Ascending aorta (tissue), 2 donors: ENCODE data around the gene RABGAP1L. TPM values are rescaled to one million over a fixed set of nuclear protein-coding genes. Genes with fewer than 3 reads are reported as not detected.
A peak's percentile ranks its signal among the peaks of the same experiment; 100 is the strongest.
"Not testable (repeated sequence)": the region's sequence is repeated elsewhere in the genome, so short reads cannot be mapped to it uniquely, and the experiment has no call there.

Experiments used
- DNase-seq, 2 donors: peaks; one replicate each; pipeline ENCODE4 v3.0.0-alpha.2; 2019; ENCODE audit warnings: low spot score in 2 of 2
- H3K27ac ChIP-seq, 2 donors: fragments of 200-600 bp; sonication (generic); one replicate each; pipeline ENCODE4 v1.5.1; 2016 to 2017; ENCODE audit warnings: mild to moderate bottlenecking in 1 of 2
- H3K27me3 ChIP-seq: fragments of 200-600 bp; sonication (generic); one replicate; pipeline ENCODE4 v1.5.1; 2017
- H3K36me3 ChIP-seq, 2 donors: fragments of 200-600 bp; sonication (generic); one replicate each; pipeline ENCODE4 v1.5.1; 2016
- H3K4me1 ChIP-seq, 2 donors: fragments of 200-600 bp; sonication (generic); one replicate each; pipeline ENCODE4 v1.5.1; 2016 to 2017; ENCODE audit warnings: mild to moderate bottlenecking in 1 of 2
- H3K4me3 ChIP-seq, 2 donors: fragments of 200-600 bp; sonication (generic); one replicate each; pipeline ENCODE4 v1.5.1; 2016 to 2017; ENCODE audit warnings: mild to moderate bottlenecking in 1 of 2
- H3K9me3 ChIP-seq, 2 donors: fragments of 200-600 bp; sonication (generic); one replicate each; pipeline ENCODE4 v1.5.1; 2016
- CTCF ChIP-seq, 3 experiments: fragments of 200-600 bp in 2 of 3; fragments of 450-650 bp in 1 of 3; sonication (generic) in 2 of 3; IDR thresholded peaks; one replicate each; pipeline ENCODE4 v1.5.1; 2016 to 2019; ENCODE audit warnings: antibody characterized with exemption in 3 of 3, mild to moderate bottlenecking in 1 of 3, moderate library complexity in 1 of 3
- intact Hi-C: fragments of 100-400 bp; cut with DNase I; formaldehyde crosslinking; loops from one replicate; pipeline ENCODE4 v1.15.1; 2023
- total RNA-seq: library from RNA; depleted of rRNA; stranded (reverse); fragments of >200 nt; gene quantifications from one replicate; pipeline ENCODE4 v1.1.0, GENCODE V29; 2016

The RABGAP1L gene
- total RNA-seq, 1 donor from 2014 or later, result 48.4 TPM

- Histone ChIP-seq H3K4me3 (no peak overlapping the region), H3K27me3 (no peaks in the 10 kb centered on the region), H3K27ac (no peak overlapping the region), H3K4me1 (no peaks in the 10 kb centered on the region), H3K36me3 (peaks cover 71 to 99% of the 10 kb centered on the region in 2 donors), H3K9me3 (no peaks in the 10 kb centered on the region)
- no peak for DNase-seq
- no peak for TF ChIP-seq CTCF (IDR thresholded peaks at IDR 0.05)
- intact Hi-C loops, result no loop called here
Observed at GRCh38 chr1:175013445-175013844, 854.1 kb downstream of the RABGAP1L start.

- DNase-seq, result no peak
- Histone ChIP-seq H3K36me3 (peaks cover 70 to 87% of the 10 kb centered on the region in 2 donors), H3K9me3 (no peaks in the 10 kb centered on the region), H3K4me3 (no peak overlapping the region), H3K4me1 (no peaks in the 10 kb centered on the region), H3K27me3 (no peaks in the 10 kb centered on the region), H3K27ac (no peak overlapping the region)
- TF ChIP-seq CTCF (IDR thresholded peaks at IDR 0.05), result no peak
- intact Hi-C loops, result no loop called here
Observed at GRCh38 chr1:175015243-175015642, 855.9 kb downstream of the RABGAP1L start.

DNA sequence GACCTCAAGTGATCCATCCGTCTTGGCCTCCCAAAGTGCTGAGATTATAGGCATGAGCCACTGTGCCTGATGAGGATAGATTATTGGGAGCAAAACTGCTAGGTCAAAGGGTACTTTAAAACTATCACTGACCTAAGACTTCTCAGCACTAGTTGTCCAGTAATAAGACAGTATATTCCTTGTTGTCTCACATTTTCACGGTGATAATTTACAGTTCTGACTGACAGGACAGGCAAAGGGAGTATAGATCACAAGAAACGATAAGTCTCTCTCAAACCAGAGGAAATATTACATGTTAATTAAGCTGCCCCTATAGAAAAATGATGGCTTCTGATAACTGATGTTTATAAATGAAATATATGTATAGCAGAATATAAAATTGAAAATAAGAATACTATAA, 860.2 kb downstream of the RABGAP1L start:
- Histone ChIP-seq H3K9me3 (no peaks in the 10 kb centered on the region), H3K27me3 (no peaks in the 10 kb centered on the region), H3K36me3 (peaks cover 36 to 45% of the 10 kb centered on the region in 2 donors), H3K4me3 (no peak overlapping the region), H3K27ac (no peak overlapping the region), H3K4me1 (peaks cover 0 to 4% of the 10 kb centered on the region in 2 donors)
- DNase-seq, result no peak
- no peak for TF ChIP-seq CTCF (IDR thresholded peaks at IDR 0.05)
- intact Hi-C loops, result no loop called here

DNA sequence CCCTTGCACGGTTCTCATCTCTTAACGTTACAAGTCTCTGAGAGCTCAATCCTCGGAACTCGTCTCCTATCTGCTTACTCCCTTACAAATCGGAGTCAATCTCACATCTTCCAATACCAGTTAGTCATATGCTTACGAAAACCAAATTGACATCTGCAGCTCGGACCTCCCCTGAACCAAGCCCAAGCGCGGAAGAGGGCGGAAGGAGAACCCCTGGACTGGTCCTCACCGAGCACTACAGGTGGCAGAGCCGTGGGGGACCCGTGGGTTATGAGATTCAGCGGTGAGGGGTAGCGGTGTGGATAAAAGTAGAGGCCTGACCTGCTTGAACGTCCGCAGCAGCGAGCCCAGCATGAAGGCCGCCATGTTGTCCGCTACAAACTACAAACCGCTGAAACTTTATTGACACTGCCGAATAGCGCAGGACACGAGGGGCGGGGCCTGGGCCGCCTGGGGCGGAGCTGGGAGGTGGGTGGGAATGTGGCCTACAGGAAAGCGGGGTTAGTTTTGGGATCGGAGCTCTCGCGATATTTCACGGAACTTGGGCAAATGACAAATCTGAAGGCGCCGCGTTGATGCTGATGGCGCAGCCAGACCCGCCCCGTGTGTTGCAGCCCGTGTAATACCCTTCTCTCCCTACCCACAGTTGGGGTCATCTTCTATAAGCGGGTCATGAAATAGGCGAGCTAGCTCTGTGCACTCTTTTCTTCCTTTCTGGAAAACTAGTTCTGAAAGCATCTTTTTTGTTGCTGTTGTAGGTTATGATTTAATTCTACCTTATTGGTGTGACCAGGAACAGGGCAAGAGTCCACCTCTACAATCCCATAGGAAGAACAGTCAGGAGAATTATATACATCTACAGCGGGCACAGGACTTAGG, 864.0 kb downstream of the RABGAP1L start, which contains the start of gene MRPS14:
TSS of gene MRPS14 (minus strand) at position 383 of the 879 bp plus-strand sequence. CDS start at position 366, 17 bp downstream.
- no peak for TF ChIP-seq CTCF (IDR thresholded peaks at IDR 0.05)
- Histone ChIP-seq H3K36me3 (peaks cover 0 to 8% of the 10 kb centered on the region in 2 donors), H3K4me3 (peak within 1 kb of the TSS; percentile 75 to 89), H3K27me3 (no peaks in the 10 kb centered on the region), H3K4me1 (peaks cover 0 to 4% of the 10 kb centered on the region in 2 donors), H3K27ac (peak within 1 kb of the TSS; percentile 63 to 81), H3K9me3 (no peaks in the 10 kb centered on the region)
- DNase-seq, result peak; percentile 91 to 99
- intact Hi-C loops, result loop anchor here (1.0 to 10.0 kb wide), 3 partner anchors 24 to 1158 kb away; partner anchors contain the start of genes CACYBP, GAS5 and ZBTB37

- DNase-seq, H3K27me3 ChIP-seq, H3K36me3 ChIP-seq, H3K9me3 ChIP-seq, H3K4me1 ChIP-seq: not testable (repeated sequence)
- intact Hi-C loops, result loop anchor here (1.0 to 10.0 kb wide), 3 partner anchors 25 to 1159 kb away; partner anchors contain the start of genes CACYBP, GAS5 and ZBTB37
- H3K4me3 ChIP-seq, result peak overlapping the region; percentile 75 to 89
- peak overlapping the region; percentile 63 to 81 for H3K27ac ChIP-seq
Observed at GRCh38 chr1:175023922-175024242, 864.6 kb downstream of the RABGAP1L start.

GRCh38 chr1:175024773-175025172, 865.5 kb downstream of the RABGAP1L start:
- Histone ChIP-seq H3K4me1 (peaks cover 0 to 4% of the 10 kb centered on the region in 2 donors), H3K36me3 (no peaks in the 10 kb centered on the region), H3K9me3 (no peaks in the 10 kb centered on the region), H3K27ac (no peak overlapping the region), H3K4me3 (no peak overlapping the region), H3K27me3 (no peaks in the 10 kb centered on the region)
- no peak for TF ChIP-seq CTCF (IDR thresholded peaks at IDR 0.05)
- no peak for DNase-seq
- intact Hi-C loops, result loop anchor here (10.0 kb wide), 2 partner anchors 860 to 1160 kb away; partner anchors contain the start of genes GAS5 and ZBTB37
